SU-DHL-6 (cell line): ENCODE results near the gene AP1B1.

ENCODE experiments used
- H2AFZ ChIP-seq: fragments of 200-600 bp; sonication (generic); 2 replicates; pipeline ENCODE4 v1.6.1; 2014; ENCODE audit warnings: low read depth, mild to moderate bottlenecking, moderate library complexity, mixed read lengths, antibody characterized with exemption, low read length; ENCODE audit not compliant: severe bottlenecking
- H3F3A ChIP-seq: fragments of 200-600 bp; shearing (Covaris generic); 2 replicates; pipeline ENCODE4 v1.6.0; 2016; ENCODE audit warnings: antibody characterized with exemption, mild to moderate bottlenecking; ENCODE audit not compliant: insufficient read depth
- H3K27ac ChIP-seq: fragments of 200-600 bp; sonication (generic); 2 replicates; pipeline ENCODE4 v1.5.1; 2016; ENCODE audit warnings: low read depth, mild to moderate bottlenecking, low read length, moderate library complexity, mixed read lengths
- H3K27me3 ChIP-seq: fragments of 200-600 bp; sonication (generic), shearing (Covaris generic); 2 replicates; pipeline ENCODE4 v1.6.0; 2014; ENCODE audit warnings: mild to moderate bottlenecking, low read length
- H3K36me3 ChIP-seq: fragments of 200-600 bp; sonication (generic); 2 replicates; pipeline ENCODE4 v1.6.1; 2014; ENCODE audit warnings: mild to moderate bottlenecking, low read length, mixed read lengths
- H3K4me2 ChIP-seq: fragments of 300-600, 200-600 bp; shearing (Covaris generic), sonication (generic); 2 replicates; pipeline ENCODE4 v1.6.0; 2014; ENCODE audit warnings: low read length, low read depth, mild to moderate bottlenecking; ENCODE audit not compliant: poor library complexity, severe bottlenecking
- H3K4me3 ChIP-seq: fragments of 200-600 bp; sonication (generic); 2 replicates; pipeline ENCODE4 v1.5.1; 2014; ENCODE audit warnings: antibody characterized with exemption, low read length, mild to moderate bottlenecking, mixed read lengths; ENCODE audit not compliant: insufficient read depth, poor library complexity, severe bottlenecking
- H3K79me2 ChIP-seq: fragments of 200-600 bp; sonication (generic); 2 replicates; pipeline ENCODE4 v1.6.1; 2014; ENCODE audit warnings: mild to moderate bottlenecking, low read length, moderate library complexity; ENCODE audit not compliant: insufficient read depth
- H3K9ac ChIP-seq: fragments of 200-600 bp; sonication (generic); 2 replicates; pipeline ENCODE4 v1.7.0; 2014; ENCODE audit warnings: mild to moderate bottlenecking, low read length
- H3K9me2 ChIP-seq: fragments of 200-600 bp; sonication (generic); replicated peaks from 2 replicates; pipeline ENCODE4 v1.6.1; 2014; ENCODE audit warnings: low read length; ENCODE audit not compliant: insufficient read depth
- H3K9me3 ChIP-seq: fragments of 200-600 bp; sonication (generic); 2 replicates; pipeline ENCODE4 v1.6.1; 2014; ENCODE audit warnings: low read length, mixed read lengths; ENCODE audit not compliant: insufficient read depth
- H4K20me1 ChIP-seq: fragments of 200-600 bp; sonication (generic); 2 replicates; pipeline ENCODE4 v1.6.1; 2014; ENCODE audit warnings: low read depth, mild to moderate bottlenecking, antibody characterized with exemption, low read length, moderate library complexity, mixed read lengths
- CTCF ChIP-seq: fragments of 200-600 bp; sonication (generic); IDR thresholded peaks from one replicate; pipeline ENCODE4 v1.5.1; 2017; ENCODE audit warnings: antibody characterized with exemption, mild to moderate bottlenecking, low read length, moderate library complexity; ENCODE audit not compliant: insufficient read depth, poor library complexity, severe bottlenecking
- EZH2phosphoT487 ChIP-seq: fragments of 200-600 bp; sonication (generic), shearing (Covaris generic); conservative IDR thresholded peaks from 2 replicates; pipeline ENCODE4 v1.6.1; 2018; ENCODE audit warnings: mild to moderate bottlenecking, antibody characterized with exemption, low read length, moderate library complexity, mixed read lengths

Gene AP1B1

GRCh38 chr22:29351891-29352290 lies 36.5 kb downstream of the AP1B1 start:
- Histone ChIP-seq H4K20me1 (no peaks in the 10 kb centered on the region), H3K36me3 (peaks cover 18% of the 10 kb centered on the region; the same call in 1 of the 2 replicates)
- TF ChIP-seq CTCF, result no peak
- no peak for TF ChIP-seq EZH2phosphoT487

GRCh38 chr22:29351042-29351441 lies 37.3 kb downstream of the AP1B1 start:
- Histone ChIP-seq H3K27me3 (no peaks in the 10 kb centered on the region), H3K4me3 (no peak overlapping the region), H3K9me3 (no peaks in the 10 kb centered on the region), H3K36me3 (peaks cover 18% of the 10 kb centered on the region; the same call in 1 of the 2 replicates), H3K4me2 (no peak overlapping the region), H4K20me1 (no peaks in the 10 kb centered on the region), H3F3A (no peaks in the 10 kb centered on the region), H3K9ac (no peak overlapping the region), H3K27ac (no peak overlapping the region), H2AFZ (no peak overlapping the region), H3K9me2 (no peaks in the 10 kb centered on the region), H3K79me2 (no peaks in the 10 kb centered on the region)
- TF ChIP-seq CTCF, result no peak
- no peak for TF ChIP-seq EZH2phosphoT487

More at GRCh38 chr22:29351891-29352290, 36.5 kb downstream of the AP1B1 start:
- no peak overlapping the region for H3K4me3 ChIP-seq
- no peak overlapping the region for H3K9ac ChIP-seq
- no peaks in the 10 kb centered on the region for H3F3A ChIP-seq
- H3K4me2 ChIP-seq, result no peak overlapping the region
- no peaks in the 10 kb centered on the region for H3K79me2 ChIP-seq
- no peaks in the 10 kb centered on the region for H3K27me3 ChIP-seq
- no peaks in the 10 kb centered on the region for H3K9me2 ChIP-seq
- H3K9me3 ChIP-seq, result no peaks in the 10 kb centered on the region
- H3K27ac ChIP-seq, result no peak overlapping the region
- H2AFZ ChIP-seq, result no peak overlapping the region

- Histone ChIP-seq H3K79me2 (no peaks in the 10 kb centered on the region), H3K9me3 (no peaks in the 10 kb centered on the region), H3F3A (no peaks in the 10 kb centered on the region), H4K20me1 (no peaks in the 10 kb centered on the region), H3K9ac (no peak overlapping the region), H3K27ac (no peak overlapping the region), H2AFZ (no peak overlapping the region), H3K4me3 (no peak overlapping the region), H3K9me2 (no peaks in the 10 kb centered on the region), H3K27me3 (no peaks in the 10 kb centered on the region), H3K4me2 (no peak overlapping the region), H3K36me3 (peaks cover 15% of the 10 kb centered on the region; the same call in 1 of the 2 replicates)
- TF ChIP-seq EZH2phosphoT487 (no peak), CTCF (no peak)
These were observed 39.4 kb downstream of the AP1B1 start for GRCh38 chr22:29348956-29349355.

DNA sequence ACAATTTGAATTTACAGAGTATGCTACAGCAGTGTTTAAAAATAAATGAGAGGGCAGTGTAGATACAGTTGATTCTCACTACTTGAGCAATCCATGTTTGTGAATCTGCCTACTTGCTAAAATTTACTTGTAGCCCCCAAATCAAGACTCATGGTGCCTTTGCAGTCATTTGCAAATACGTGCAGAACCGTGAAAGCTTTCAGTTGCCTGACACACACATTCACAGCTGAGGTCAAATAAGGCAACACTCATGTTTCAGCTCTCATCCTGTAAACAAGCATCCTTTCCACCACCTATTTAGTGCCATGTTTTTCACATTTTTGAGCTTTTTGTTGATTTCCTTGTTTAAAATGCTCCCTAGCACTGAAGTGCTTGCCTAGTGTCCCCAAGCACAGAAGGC lies 40.3 kb downstream of the AP1B1 start:
- H4K20me1 ChIP-seq, result no peaks in the 10 kb centered on the region
- H2AFZ ChIP-seq, result no peak overlapping the region
- peaks cover 15% of the 10 kb centered on the region; the same call in 1 of the 2 replicates for H3K36me3 ChIP-seq

More for the DNA sequence above, 40.3 kb downstream of the AP1B1 start:
- Histone ChIP-seq H3F3A (no peaks in the 10 kb centered on the region), H3K27me3 (no peaks in the 10 kb centered on the region), H3K79me2 (no peaks in the 10 kb centered on the region), H3K4me2 (no peak overlapping the region), H3K4me3 (no peak overlapping the region), H3K9me2 (no peaks in the 10 kb centered on the region), H3K9me3 (no peaks in the 10 kb centered on the region), H3K27ac (no peak overlapping the region), H3K9ac (no peak overlapping the region)
- TF ChIP-seq EZH2phosphoT487 (no peak), CTCF (no peak)
